Muscle of arm (tissue), 14 donors: ENCODE measurements around the gene GLTPD2. TPM values are rescaled to one million over a fixed set of nuclear protein-coding genes. Genes with fewer than 3 reads are reported as not detected.

ENCODE experiments used
- DNase-seq: peaks from one replicate; pipeline ENCODE4 v3.0.0-alpha.2; 2013
- long read RNA-seq, 11 donors: transcript quantifications; one replicate each; lab custom pipeline, GENCODE V29; 2026
- polyA plus RNA-seq, 12 donors: library from polyadenylated mRNA; unstranded; fragments of 120-200 nt; gene quantifications; one replicate each; pipeline ENCODE4 v1.2.1, GENCODE V29; 2013; ENCODE audit not compliant: insufficient read length in 12 of 12

The GLTPD2 gene
- polyA plus RNA-seq: 1 to 10 TPM in 1 of 12 donors, under 1 TPM in 9, not detected in 2; 0.35 to 1.1 (median 0.51) TPM
- long read RNA-seq, donor 1, transcript GLTPD2-201 (4 exons, 1,023 nt): major isoform, 6 of 6 reads
- long read RNA-seq, donor 1, partial matches to known transcripts: 0 of 6 reads
- long read RNA-seq, donor 1, other reads (novel, unspliced or antisense): 0 of 6 reads
- long read RNA-seq, donor 2: 0 reads
- long read RNA-seq, donor 3: 0 reads
- long read RNA-seq, donor 4: 0 reads
- long read RNA-seq, donor 5: 0 reads
- long read RNA-seq, donor 6: 0 reads
- long read RNA-seq, donor 7: 0 reads
- long read RNA-seq, donor 8, partial matches to known transcripts: 0 of 2 reads
- long read RNA-seq, donor 8, other reads (novel, unspliced or antisense): 0 of 2 reads
- long read RNA-seq, donor 9: 0 reads
- long read RNA-seq, donor 10: 0 reads
- long read RNA-seq, donor 11: 0 reads

DNA sequence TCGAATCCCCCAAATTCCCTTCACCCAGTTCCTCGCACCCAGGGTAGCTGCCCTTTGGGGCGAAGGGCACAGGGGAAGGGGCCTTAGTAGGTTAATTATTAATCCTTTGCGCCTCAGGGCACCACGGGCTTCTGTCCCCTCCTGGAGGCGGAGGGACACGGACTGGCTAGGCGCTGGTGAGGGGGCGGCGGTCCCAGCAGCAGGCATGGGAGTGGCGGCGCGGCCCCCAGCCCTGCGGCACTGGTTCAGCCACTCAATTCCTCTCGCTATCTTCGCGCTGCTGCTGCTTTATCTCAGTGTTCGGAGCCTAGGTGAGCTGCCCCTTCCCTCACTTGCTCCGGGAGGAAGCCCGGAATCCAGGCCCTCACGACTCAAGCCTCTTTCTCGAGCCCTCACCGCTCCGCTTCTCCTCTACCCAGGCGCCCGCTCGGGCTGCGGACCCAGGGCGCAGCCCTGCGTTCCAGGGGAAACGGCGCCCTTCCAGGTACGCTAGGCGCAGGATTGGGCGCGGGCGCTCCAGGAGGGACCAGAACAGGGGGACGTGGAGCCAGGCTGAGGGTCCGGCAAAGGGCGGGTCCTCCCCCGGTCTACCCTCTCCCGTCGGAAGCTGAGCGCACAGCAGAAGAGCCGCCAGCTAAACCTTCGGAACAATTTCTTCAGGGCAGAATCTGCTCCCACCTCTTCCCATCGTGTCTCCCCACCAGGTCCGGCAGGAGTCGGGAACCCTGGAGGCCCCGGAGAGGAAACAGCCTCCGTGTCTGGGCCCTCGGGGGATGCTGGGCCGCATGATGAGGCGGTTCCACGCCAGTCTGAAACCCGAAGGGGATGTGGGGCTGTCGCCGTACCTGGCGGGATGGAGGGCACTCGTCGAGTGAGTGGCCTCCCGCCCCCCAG, at the start of gene GLTPD2:
Gene GLTPD2 (plus strand): TSS at position 158 of the 894 bp plus-strand sequence. CDS start 48 bp downstream, at position 206.
- no peak for DNase-seq

DNA sequence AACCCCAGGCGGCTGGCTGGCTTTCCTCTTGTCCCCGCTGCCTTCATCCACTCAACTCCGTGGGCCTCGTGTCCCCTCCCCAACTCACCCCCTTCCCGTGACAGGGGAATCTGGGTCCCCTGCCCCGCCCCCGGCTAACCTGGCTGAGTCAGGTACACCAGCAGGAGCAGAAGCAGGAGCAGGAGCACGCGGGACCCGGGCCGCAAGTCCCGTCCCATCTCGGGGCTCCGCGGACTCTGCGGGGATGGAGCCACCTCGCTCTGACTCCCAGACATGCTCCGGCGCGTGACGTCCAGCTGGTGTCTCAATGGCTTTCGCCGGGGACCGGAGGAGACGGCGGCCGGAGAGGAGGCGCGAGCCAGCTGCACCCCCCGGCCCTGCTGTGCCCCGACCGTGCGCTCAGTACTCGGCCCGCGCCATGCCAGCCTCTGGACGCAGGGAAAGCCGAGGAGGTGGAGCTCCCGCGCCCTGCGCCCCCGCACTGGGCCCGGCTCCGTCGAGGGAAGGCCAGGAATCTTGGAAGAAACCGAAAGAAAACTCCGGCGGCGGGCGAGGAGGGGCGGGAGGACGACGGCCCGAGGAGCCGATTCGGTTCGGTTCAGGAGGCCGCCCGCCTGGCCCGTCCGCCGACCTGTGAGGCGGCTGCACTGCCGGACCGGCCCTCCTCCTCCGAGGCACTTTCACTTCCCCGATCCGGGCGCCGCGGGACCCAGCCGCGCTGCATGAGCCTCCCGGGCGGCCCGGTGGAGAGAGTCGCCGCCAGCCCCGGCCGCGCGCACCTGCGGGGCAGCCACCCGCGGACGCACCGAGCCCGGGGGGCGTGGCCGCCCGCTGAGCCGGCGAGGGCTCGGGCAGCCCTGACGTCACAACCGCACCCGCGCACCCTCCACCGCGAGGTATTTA, 49.4 kb upstream of the GLTPD2 start, which contains the start of the genes CXCL16 and ZMYND15:
Gene CXCL16 (minus strand): TSS at position 807 of the 903 bp plus-strand sequence. CDS start 589 bp downstream, at position 218.
Gene ZMYND15 (plus strand): TSS at position 712 of the 903 bp plus-strand sequence. CDS start 716 bp downstream, outside the sequence.
- DNase-seq: no peak

DNA sequence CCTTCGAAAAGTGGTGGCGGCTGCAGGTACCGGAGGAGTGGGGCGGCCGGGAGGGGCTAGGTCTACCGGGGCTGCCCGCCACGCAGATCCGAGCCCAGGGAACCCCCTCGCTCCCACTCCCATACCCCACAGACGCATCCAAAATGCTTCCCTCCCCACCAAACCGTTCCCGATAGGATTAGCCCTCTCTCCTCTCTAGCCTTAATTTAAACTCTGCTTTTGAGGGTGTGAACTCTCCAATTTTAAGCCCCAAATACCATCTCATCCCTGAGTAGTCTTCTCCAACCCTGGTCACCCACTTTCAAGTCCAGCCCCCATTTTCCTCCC, 48.8 kb upstream of the GLTPD2 start:
- no peak for DNase-seq

DNA sequence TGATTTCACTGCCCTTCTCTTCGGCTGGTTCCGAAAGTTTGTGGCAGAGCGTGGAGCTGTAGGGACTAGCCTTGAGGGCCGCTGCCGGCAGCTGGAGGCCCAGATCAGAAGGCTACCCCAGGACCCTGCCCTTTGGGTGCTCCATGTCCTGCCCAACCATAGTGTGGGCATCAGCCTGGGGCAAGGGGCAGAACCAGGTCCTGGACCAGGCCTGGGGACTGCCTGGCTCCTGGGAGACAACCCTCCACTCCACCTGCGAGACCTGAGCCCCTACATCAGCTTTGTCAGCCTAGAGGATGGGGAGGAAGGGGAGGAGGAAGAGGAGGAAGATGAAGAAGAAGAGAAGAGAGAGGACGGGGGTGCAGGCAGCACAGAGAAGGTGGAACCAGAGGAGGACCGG, 48.2 kb upstream of the GLTPD2 start:
- no peak for DNase-seq

DNA sequence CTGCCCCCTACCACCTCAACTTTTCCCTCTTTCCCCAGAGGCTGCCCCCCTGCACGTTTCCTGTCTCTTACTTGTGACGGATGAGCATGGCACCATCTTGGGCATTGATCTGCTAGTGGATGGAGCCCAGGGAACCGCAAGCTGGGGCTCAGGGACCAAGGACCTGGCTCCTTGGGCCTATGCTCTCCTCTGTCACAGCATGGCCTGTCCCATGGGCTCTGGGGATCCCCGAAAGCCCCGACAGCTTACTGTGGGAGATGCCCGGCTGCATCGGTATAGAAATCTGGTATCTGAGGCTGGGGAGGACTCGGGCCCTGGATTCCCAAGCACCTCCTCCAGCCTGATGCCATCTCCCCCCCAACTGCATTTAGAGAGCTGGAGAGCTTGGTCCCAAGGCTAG, 47.2 kb upstream of the GLTPD2 start:
- DNase-seq: no peak

DNA sequence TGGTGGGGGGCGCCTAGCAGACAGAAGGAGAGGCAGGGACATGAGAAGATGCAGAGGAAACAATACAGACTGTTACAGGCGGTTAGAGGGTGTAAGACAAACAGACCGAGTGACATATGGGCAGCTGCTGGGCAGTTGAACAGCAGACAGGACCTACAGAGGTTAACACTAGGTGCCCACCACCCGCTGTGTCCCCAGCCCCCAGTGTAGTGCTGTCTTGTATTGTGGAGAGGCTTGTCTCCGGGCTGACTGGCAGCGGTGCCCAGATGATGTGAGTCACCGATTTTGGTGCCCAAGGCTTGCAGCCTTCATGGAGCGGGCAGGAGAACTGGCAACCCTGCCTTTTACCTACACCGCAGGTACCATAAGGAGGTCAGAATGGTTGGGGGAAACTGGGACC, 46.6 kb upstream of the GLTPD2 start:
- no peak for DNase-seq

DNA sequence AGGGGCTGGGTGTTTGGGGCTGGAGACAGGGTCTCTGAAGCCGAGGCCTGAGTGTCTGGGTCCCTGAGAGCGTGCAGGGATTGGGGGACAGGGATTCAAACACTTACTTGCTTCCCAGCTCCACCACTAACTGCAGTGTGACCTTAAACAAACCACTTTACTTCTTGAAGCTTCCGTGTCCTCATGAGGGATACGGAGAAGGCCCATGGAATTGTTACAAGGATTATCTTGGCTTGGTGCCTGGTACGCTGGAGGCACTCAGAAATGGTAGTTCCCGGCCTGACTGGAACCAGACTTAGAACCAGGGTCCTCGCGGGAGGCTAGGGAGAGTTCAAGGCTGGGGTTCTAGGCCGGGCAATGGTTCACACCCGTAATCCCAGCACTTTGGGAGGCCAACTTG, 46.1 kb upstream of the GLTPD2 start:
- DNase-seq: no peak

DNA sequence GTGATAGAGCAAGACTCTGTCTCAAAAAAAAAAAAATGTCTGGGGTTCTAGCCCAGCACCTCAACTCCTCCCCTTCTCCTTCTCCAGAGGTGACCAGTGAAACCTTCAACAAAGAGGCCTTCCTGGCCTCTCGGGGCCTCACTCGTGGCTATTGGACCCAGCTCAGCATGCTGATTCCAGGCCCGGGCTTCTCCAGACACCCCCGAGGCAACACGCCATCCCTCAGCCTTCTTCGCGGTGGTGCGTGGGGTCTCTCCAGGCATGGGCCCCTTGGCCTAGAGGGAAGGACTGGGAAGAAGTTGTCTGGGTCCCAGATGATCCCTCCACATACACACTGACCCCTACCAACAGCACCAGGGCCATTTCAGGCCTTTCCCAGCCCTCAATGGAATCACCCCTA, 45.5 kb upstream of the GLTPD2 start:
- no peak for DNase-seq

DNA sequence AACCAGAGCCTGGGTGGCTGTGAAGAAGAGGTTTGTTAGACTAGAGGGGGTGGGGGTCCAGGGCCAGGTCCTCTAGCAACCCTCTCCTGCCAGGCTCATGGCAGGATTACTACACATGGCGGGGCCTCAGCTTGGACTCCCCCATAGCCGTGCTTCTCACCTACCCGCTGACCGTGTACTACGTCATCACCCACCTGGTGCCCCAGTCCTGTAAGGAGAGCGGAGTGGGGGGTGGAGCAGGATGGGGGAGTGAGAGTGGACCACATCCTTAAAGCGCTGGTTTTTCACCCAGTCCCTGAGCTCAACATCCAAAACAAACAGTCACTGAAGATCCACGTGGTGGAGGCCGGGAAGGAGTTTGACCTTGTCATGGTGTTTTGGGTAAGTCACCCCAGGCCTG, 44.9 kb upstream of the GLTPD2 start:
- DNase-seq: no peak

DNA sequence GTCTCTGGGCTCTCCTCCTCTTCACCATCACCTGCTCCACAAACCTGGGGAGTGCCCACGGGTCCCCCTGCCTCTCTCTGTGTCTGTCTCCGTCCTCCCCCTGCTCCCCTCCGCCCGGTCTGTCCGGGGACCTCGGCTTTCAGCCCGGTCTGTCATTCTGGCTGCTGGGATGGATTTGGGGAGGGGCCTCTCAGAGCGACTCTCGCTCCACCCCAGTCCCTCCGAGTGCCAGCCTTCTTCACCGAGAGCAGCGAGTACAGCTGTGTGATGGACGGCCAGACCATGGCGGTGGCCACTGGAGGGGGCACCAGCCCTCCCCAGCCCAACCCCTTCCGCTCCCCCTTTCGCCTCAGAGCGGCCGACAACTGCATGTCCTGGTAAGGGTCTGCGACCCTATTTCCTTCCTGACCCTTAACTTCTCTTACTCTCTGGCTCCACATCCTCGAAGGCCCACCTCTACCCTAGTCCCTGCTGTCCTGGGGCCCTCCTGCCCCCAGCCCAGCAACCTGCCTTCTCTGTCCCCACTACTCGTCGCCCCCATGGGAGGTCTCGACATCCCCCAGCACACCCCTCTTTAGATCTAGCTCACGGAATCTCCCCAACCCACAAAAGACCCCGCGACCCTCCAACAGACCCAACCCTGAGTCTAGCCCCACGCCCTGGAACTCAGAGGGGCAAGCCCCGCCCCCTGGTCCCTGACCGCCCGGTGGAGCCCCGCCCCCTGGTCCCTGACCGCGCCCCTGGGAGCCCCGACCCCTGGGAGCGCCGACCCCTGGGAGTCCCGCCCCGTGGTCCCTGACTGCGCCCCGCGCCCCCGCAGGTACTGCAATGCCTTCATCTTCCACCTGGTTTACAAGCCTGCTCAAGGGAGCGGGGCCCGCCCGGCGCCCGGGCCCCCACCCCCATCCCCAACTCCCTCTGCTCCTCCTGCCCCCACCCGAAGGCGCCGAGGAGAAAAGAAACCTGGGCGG, 43.5 kb upstream of the GLTPD2 start:
- DNase-seq: no peak

DNA sequence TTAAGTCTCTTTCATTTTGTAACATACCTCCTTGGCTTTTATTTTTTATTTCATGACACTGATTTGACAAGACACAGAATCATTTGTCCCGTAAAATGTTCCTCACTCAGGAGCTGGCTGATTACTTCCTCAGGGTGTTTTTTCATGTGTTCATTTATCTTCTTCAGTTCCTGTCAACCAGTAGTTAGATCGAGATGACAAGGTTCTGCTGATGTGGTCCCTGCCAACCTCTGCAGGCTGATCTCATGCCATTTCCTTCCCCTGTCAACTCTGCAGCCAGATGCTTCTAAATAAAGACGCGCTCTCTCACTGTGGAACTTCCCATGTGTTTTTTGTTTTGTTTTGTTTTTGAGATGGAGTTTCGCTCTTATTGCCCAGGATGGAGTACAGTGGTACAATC, 40.9 kb upstream of the GLTPD2 start:
- DNase-seq: no peak

DNA sequence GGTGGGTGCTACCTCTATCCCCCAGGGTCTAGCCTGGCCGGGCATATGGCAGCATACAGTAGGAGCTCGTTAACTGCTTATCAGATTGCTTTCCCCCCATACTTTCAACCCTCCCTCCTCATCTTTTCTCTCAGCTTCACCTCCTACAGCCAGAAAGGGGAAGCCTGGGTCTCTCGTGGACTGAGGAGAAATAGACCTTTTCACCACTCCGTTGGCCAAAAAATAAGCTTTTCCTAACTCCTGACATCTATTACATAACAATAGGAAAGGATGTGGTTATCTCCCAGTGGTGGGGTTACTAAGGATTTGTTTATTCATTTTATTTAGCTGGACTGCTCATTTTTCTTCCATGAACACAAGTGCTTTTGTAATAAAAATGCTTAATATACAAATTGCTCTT, 40.1 kb upstream of the GLTPD2 start:
- DNase-seq: no peak

DNA sequence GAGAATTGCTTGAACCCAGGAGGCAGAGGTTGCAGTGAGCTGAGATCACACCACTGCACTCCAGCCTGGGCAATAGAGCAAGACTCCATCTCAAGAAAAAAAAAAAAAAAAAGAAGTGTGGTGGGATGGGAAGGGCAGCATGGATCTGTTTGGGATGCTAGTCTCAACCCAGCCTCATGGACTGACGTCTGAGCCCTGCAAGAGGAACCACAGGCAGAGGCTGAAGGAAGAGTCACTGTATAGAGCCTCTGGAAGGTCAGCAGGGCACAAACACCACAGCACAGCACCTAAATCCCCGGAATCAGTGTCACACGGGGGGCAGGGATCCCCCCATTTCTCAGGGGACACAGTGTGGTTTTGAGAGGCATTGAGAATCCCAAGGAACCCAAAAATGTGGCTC, 38.2 kb upstream of the GLTPD2 start:
- DNase-seq: no peak

DNA sequence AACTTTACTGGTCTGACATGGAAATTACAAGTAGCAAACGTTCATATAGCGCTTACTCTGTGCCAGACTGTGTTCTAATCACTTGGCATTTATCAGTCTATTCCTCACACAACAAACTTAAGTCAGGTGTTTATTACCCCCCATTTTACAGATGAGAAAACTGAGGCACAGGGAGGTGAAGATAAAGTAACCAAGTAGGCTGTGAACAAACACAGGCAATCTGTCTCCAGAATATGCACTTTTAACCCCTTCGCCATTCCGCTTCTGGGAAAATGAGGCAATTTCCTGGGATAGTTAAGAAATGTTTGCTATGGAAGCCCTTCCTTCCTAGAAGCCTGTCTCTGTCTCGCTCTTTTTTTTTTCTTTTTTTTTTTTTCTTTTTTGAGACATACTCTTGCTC, 36.8 kb upstream of the GLTPD2 start:
- no peak for DNase-seq

DNA sequence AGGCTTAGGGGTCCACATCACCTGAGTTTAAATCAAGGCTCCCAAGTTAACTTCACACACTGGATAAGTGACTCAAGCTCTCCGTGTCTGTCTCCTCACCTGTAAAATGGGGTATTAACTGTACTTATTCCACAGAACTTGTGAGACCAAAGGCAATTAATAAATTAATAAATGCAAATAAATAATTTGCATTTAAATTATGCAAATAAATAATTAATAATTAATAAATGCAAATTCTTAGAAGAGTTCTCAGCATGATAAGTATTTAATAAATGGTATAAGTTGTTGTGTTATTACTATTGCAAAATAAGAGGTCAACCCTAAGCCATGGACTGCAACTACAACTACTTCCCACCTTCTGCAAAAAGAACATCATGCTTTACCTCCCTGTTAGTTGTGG, 35.4 kb upstream of the GLTPD2 start:
- DNase-seq: no peak

DNA sequence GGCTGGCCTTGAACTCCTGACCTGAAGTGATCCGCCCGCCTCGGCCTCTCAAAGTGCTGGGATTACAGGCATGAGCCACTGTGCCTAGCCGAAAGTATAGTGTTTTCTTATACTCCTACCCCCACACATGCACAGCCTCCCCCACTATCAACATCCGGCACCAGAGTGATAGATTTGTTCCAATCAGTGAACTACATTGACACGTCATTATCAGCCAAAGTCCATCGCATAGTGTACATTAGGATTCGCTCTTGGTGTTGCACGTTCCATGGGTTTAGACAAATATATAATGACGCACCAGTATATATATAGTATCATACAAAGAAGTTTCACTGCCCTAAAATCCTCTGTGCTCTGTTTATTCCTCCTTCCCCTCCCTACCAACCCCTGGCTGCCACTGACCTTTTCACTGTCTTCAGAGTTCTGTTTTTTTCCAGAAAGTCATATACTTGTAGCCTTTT, 29.0 kb upstream of the GLTPD2 start:
- DNase-seq: no peak

DNA sequence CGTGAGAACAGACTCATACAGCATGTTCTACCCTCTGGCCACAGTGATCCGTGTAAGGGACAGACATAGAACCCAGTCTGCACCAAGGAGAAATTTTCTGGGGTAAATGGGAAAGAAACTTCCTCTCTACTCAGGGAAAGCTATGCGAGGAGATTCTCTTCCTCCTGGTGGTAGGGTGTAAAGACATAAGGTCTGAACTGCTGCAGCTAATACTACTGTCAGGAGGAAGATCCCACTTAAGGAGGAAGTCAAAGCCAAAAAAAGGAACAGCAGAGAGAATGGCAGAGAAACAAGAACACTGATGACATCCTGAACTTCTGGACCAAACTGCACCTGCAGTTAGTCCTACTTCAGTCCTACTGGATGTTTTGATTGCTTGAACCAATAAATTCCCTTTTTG, 24.2 kb upstream of the GLTPD2 start:
- DNase-seq: no peak

DNA sequence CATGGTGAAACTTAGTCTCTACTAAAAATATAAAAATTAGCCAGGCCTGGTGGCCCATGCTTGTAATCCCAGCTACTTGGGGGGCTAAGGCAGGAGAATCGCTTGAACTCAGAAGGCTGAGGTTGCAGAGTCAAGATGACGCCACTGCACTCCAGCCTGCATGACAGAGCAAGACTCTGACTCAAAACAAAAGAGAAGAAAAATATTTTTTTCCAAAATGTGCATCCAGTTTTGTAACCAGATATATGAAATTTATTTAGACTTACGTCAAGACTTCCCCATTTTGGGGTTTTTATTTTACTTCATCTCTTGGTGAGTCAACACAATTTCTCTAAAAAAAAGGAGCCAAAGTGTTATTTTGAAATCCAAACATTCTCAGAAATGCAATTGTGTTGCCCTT, 22.6 kb upstream of the GLTPD2 start:
- no peak for DNase-seq

DNA sequence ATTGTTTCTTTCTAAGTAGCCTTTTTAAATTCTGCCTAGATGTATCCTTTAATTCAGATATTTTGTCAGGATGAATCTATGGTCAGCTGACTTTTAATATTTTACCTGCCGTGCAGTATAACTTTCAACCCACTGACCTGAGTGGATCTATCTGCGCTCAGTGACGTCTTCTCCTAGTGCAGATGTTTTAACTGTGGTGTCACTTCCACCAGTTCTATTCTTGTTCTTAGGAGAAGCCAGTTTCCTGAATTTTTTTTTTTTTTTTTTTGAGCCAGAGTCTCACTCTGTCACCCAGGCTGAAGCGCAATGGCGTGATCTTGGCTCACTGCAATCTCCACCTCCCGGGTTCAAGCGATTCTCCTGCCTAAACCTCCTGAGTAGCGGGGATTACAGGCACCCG, 22.0 kb upstream of the GLTPD2 start:
- DNase-seq: no peak

DNA sequence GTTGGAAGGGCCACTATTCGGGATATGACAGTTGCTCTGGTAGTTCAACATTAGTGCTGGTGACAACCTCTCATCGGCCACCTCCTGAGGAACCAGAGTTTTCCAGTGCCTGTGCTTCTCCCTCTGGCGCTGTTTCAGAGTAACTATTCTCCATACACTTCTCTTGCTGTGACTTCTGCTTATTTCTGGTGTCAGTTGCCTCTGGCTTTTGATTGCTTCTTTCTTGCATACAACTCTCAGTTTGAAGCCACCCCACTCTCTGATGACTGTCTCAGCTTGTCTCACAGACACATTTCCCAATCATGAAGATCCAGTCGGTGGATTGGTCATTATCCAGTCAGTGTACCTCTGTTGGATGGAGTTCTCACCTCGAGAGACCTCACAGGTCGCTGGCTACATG, 20.5 kb upstream of the GLTPD2 start:
- DNase-seq: no peak
